H7 (cell line): Measurements from ENCODE around the gene NKPD1. TPM values are rescaled to one million over a fixed set of nuclear protein-coding genes. Genes with fewer than 3 reads are reported as not detected.
"Not testable (repeated sequence)": the region's sequence is repeated elsewhere in the genome, so short reads cannot be mapped to it uniquely, and the experiment has no call there.

Experiments
- DNase-seq: peaks from one replicate; pipeline ENCODE4 v3.0.0; 2012
- H3K27me3 ChIP-seq: 2 replicates; pipeline ENCODE4 v1.6.0; 2011; ENCODE audit warnings: mild to moderate bottlenecking, low read length; ENCODE audit not compliant: control insufficient read depth, insufficient read depth
- H3K36me3 ChIP-seq: replicated peaks from 2 replicates; pipeline ENCODE4 v1.5.1; 2011; ENCODE audit warnings: low read length; ENCODE audit not compliant: control insufficient read depth, insufficient read depth
- H3K4me3 ChIP-seq: 2 replicates; pipeline ENCODE4 v1.5.1; 2011; ENCODE audit warnings: low read depth, mild to moderate bottlenecking, control low read depth, low read length, moderate library complexity; ENCODE audit not compliant: insufficient read depth
- total RNA-seq: library from RNA; depleted of rRNA; stranded (reverse); fragments of >200 nt; shearing (Covaris generic); gene quantifications from 2 replicates; pipeline ENCODE4 v1.2.3, GENCODE V29; 2014

Gene NKPD1
- total RNA-seq, 1 experiment from 2014 or later = 0.24 TPM

- no peaks in the 10 kb centered on the region; the same call in 1 of the 2 replicates for H3K36me3 ChIP-seq
- peak; percentile 41 for DNase-seq
- no peak overlapping the region for H3K4me3 ChIP-seq
- no peaks in the 10 kb centered on the region for H3K27me3 ChIP-seq
Observed at GRCh38 chr19:45130236-45130635, 30.5 kb downstream of the NKPD1 start.

GRCh38 chr19:45128806-45129205, 32.0 kb downstream of the NKPD1 start:
- DNase-seq = no peak
- H3K27me3 ChIP-seq = no peaks in the 10 kb centered on the region
- no peak overlapping the region for H3K4me3 ChIP-seq
- H3K36me3 ChIP-seq = no peaks in the 10 kb centered on the region; the same call in 1 of the 2 replicates

GRCh38 chr19:45128146-45128545, 32.6 kb downstream of the NKPD1 start:
- Histone ChIP-seq H3K27me3 (no peaks in the 10 kb centered on the region), H3K4me3 (no peak overlapping the region), H3K36me3 (no peaks in the 10 kb centered on the region; the same call in none of the 2 replicates)
- no peak for DNase-seq

- Histone ChIP-seq H3K27me3 (no peaks in the 10 kb centered on the region), H3K36me3 (no peaks in the 10 kb centered on the region; the same call in none of the 2 replicates), H3K4me3 (no peak overlapping the region)
- DNase-seq = no peak
Observed at GRCh38 chr19:45126654-45127053, 34.1 kb downstream of the NKPD1 start.

- H3K27me3 ChIP-seq = no peaks in the 10 kb centered on the region
- DNase-seq = peak; percentile 91
- H3K36me3 ChIP-seq = no peaks in the 10 kb centered on the region; the same call in none of the 2 replicates
- H3K4me3 ChIP-seq = no peak overlapping the region
Observed at GRCh38 chr19:45125975-45126493, 34.7 kb downstream of the NKPD1 start.

- H3K4me3 ChIP-seq = no peak overlapping the region
- no peaks in the 10 kb centered on the region for H3K27me3 ChIP-seq
- no peak for DNase-seq
- H3K36me3 ChIP-seq = no peaks in the 10 kb centered on the region; the same call in none of the 2 replicates
Observed at GRCh38 chr19:45125360-45125759, 35.4 kb downstream of the NKPD1 start.

DNA sequence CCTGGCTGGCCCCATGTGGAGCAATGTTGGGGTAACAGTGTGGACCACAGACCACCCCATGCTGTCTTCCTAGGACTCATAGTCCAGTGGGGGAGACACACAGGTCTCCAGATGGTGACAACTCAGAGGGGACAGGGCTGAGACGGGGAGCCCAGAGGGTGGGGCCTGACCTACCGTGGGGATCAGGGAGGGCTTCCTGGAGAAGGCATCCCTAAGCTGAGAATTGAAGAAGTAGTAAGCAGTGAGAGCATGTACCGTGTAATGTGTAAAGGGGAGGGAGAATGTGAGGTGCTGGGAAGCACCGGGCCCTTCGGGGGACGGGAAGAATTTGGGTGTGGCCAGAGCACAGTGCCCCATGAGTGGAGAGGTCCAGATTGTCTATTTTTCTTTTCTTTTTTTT, 36.8 kb downstream of the NKPD1 start:
- Histone ChIP-seq H3K27me3 (no peaks in the 10 kb centered on the region), H3K4me3 (no peak overlapping the region), H3K36me3 (no peaks in the 10 kb centered on the region; the same call in none of the 2 replicates)
- no peak for DNase-seq

GRCh38 chr19:45123440-45123850, 37.3 kb downstream of the NKPD1 start:
- no peak for DNase-seq
- H3K36me3 ChIP-seq = no peaks in the 10 kb centered on the region; the same call in none of the 2 replicates
- H3K4me3 ChIP-seq = no peak overlapping the region
- H3K27me3 ChIP-seq = no peaks in the 10 kb centered on the region

- H3K36me3 ChIP-seq = no peaks in the 10 kb centered on the region; the same call in none of the 2 replicates
- H3K27me3 ChIP-seq = no peaks in the 10 kb centered on the region
- no peak for DNase-seq
- H3K4me3 ChIP-seq = no peak overlapping the region
Observed at GRCh38 chr19:45122832-45123231, 38.0 kb downstream of the NKPD1 start.

- DNase-seq = no peak
- Histone ChIP-seq H3K4me3 (no peak overlapping the region), H3K36me3 (no peaks in the 10 kb centered on the region; the same call in none of the 2 replicates), H3K27me3 (no peaks in the 10 kb centered on the region)
Observed at GRCh38 chr19:45121827-45122345, 38.9 kb downstream of the NKPD1 start.

- DNase-seq = no peak
- Histone ChIP-seq H3K4me3 (no peak overlapping the region), H3K36me3 (no peaks in the 10 kb centered on the region; the same call in 1 of the 2 replicates), H3K27me3 (no peaks in the 10 kb centered on the region)
Observed at GRCh38 chr19:45119582-45119981, 41.2 kb downstream of the NKPD1 start.

GRCh38 chr19:45118591-45119355, 42.0 kb downstream of the NKPD1 start:
- DNase-seq, H3K27me3 ChIP-seq, H3K36me3 ChIP-seq, H3K4me3 ChIP-seq: not testable (repeated sequence)

- Histone ChIP-seq H3K27me3 (no peaks in the 10 kb centered on the region), H3K4me3 (no peak overlapping the region), H3K36me3 (no peaks in the 10 kb centered on the region)
- no peak for DNase-seq
Observed at GRCh38 chr19:45118106-45118505, 42.7 kb downstream of the NKPD1 start.

GRCh38 chr19:45117671-45118070, 43.1 kb downstream of the NKPD1 start:
- H3K4me3 ChIP-seq = no peak overlapping the region
- H3K27me3 ChIP-seq = no peaks in the 10 kb centered on the region

DNA sequence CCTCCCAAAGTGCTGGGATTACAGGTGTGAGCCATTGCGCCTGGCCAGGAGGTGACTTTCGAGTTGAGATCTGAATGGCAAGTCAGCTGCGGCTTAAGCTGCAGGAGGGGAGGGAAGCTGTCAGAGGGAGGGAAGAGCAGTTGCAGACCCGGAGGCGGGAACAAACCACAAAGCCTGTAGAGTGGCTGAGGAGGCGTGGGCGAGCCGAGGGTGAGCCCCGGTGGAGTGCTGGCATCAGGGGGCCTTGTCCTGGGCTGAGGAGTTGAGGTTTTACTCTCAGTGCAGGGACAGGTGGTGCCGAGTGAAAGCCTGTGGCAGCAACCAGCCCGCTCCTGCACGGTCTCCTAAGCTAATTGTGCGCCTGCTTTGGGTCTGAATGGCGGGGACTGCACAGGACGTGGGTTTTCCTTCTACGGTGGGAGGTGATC, 43.6 kb downstream of the NKPD1 start:
- Histone ChIP-seq H3K4me3 (no peak overlapping the region), H3K27me3 (no peaks in the 10 kb centered on the region), H3K36me3 (no peaks in the 10 kb centered on the region)
- peak; percentile 84 for DNase-seq

More at GRCh38 chr19:45117671-45118070, 43.1 kb downstream of the NKPD1 start:
- DNase-seq = no peak
- no peaks in the 10 kb centered on the region for H3K36me3 ChIP-seq
